Keratinocyte (primary cell): Measurements from ENCODE around the gene PAX8.

Experiments
- CTCF ChIP-seq, 3 experiments: IDR thresholded peaks in 1 of 3; conservative IDR thresholded peaks in 1 of 3; optimal IDR thresholded peaks in 1 of 3; 2 replicates in 2 of 3; 3 replicates in 1 of 3; pipeline versions ENCODE3 to v1.5.1; 2011; ENCODE audit warnings: low read length in 3 of 3, mild to moderate bottlenecking in 3 of 3, moderate library complexity in 2 of 3, control low read depth in 1 of 3, inconsistent platforms in 1 of 3; ENCODE audit not compliant: insufficient read depth in 2 of 3; ENCODE audit errors: extremely low read depth in 1 of 3
- EZH2 ChIP-seq: IDR thresholded peaks from one replicate; pipeline ENCODE4 v1.6.1; 2012; ENCODE audit warnings: inconsistent platforms, mild to moderate bottlenecking, low read length, moderate library complexity

GRCh38 chr2:113268621-113269360 is 9.9 kb downstream of the PAX8 start:
- TF ChIP-seq CTCF (optimal IDR thresholded peaks at IDR 0.05 in 1 of 3, IDR thresholded peaks at IDR 0.05 in 1 of 3, conservative IDR thresholded peaks at IDR 0.05 in 1 of 3; ENCODE audit: extremely low read depth in 1 of 3, insufficient read depth in 2 of 3, low read length in 3 of 3) (no peak), EZH2 (no peak)
